Stimulated activated naive CD8-positive, alpha-beta T cell treated with anti-CD3 and anti-CD28 coated beads, Interleukin-15, Interleukin-2, amounts not matched to agents 100 ng/mL and 50 ng/mL, for 24 hours (primary cell): Measurements from ENCODE around the gene CLSTN2.

ENCODE experiments used
- H3K27ac Mint-ChIP-seq: one replicate; pipeline ENCODE4 v1.8.0; 2021; ENCODE audit warnings: mild to moderate bottlenecking, mixed read lengths
- H3K27me3 Mint-ChIP-seq: one replicate; pipeline ENCODE4 v1.8.0; 2021; ENCODE audit warnings: mixed read lengths
- H3K36me3 Mint-ChIP-seq: one replicate; pipeline ENCODE4 v1.8.0; 2021; ENCODE audit warnings: low read depth, mixed read lengths
- H3K4me1 Mint-ChIP-seq: one replicate; pipeline ENCODE4 v1.8.0; 2021; ENCODE audit warnings: low read depth, mixed read lengths
- H3K4me3 Mint-ChIP-seq: one replicate; pipeline ENCODE4 v1.8.0; 2021; ENCODE audit warnings: mild to moderate bottlenecking, mixed read lengths
- H3K9me3 Mint-ChIP-seq: one replicate; pipeline ENCODE4 v1.8.0; 2021; ENCODE audit warnings: mixed read lengths

The CLSTN2 gene

DNA sequence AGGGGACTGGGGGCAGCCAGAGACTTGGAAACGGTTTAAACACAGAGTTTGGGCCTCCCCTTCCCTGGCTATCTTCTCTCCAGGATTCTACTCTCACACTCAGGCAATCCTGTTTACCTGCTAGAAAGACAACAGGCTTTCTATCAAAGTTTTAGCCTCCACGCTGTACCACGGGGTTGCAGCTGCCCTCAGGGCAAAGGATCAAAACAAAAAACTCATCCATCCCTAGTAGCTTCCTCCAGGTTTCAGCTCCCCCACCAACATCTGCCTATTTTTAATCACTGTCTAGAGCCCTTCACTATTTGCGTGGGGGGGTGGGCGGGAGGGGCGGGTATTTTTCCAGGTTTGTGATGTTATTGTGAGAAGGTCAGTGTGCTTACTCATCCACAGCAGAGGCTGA lies 456.1 kb downstream of the CLSTN2 start:
- no peaks in the 10 kb centered on the region for H3K9me3 Mint-ChIP-seq
- H3K27me3 Mint-ChIP-seq = no peaks in the 10 kb centered on the region
- no peak overlapping the region for H3K27ac Mint-ChIP-seq
- H3K4me1 Mint-ChIP-seq = no peaks in the 10 kb centered on the region
- H3K36me3 Mint-ChIP-seq = no peaks in the 10 kb centered on the region
- H3K4me3 Mint-ChIP-seq = no peak overlapping the region

- no peaks in the 10 kb centered on the region for H3K4me1 Mint-ChIP-seq
- H3K4me3 Mint-ChIP-seq = no peak overlapping the region
- no peaks in the 10 kb centered on the region for H3K36me3 Mint-ChIP-seq
- no peaks in the 10 kb centered on the region for H3K9me3 Mint-ChIP-seq
- no peak overlapping the region for H3K27ac Mint-ChIP-seq
- no peaks in the 10 kb centered on the region for H3K27me3 Mint-ChIP-seq
Measured at GRCh38 chr3:140394488-140395133, 459.6 kb downstream of the CLSTN2 start.

GRCh38 chr3:140395134-140396075 lies 460.4 kb downstream of the CLSTN2 start:
- Mint-ChIP-seq H3K9me3 (no peaks in the 10 kb centered on the region), H3K4me1 (no peaks in the 10 kb centered on the region), H3K36me3 (no peaks in the 10 kb centered on the region), H3K27ac (no peak overlapping the region), H3K4me3 (no peak overlapping the region), H3K27me3 (no peaks in the 10 kb centered on the region)

GRCh38 chr3:140396110-140396509 lies 461.1 kb downstream of the CLSTN2 start:
- Mint-ChIP-seq H3K9me3 (no peaks in the 10 kb centered on the region), H3K4me1 (no peaks in the 10 kb centered on the region), H3K36me3 (no peaks in the 10 kb centered on the region), H3K27ac (no peak overlapping the region), H3K4me3 (no peak overlapping the region), H3K27me3 (no peaks in the 10 kb centered on the region)

- Mint-ChIP-seq H3K4me1 (no peaks in the 10 kb centered on the region), H3K27ac (no peak overlapping the region), H3K36me3 (no peaks in the 10 kb centered on the region), H3K4me3 (no peak overlapping the region), H3K9me3 (no peaks in the 10 kb centered on the region), H3K27me3 (no peaks in the 10 kb centered on the region)
Measured at GRCh38 chr3:140397847-140398246, 462.9 kb downstream of the CLSTN2 start.

DNA sequence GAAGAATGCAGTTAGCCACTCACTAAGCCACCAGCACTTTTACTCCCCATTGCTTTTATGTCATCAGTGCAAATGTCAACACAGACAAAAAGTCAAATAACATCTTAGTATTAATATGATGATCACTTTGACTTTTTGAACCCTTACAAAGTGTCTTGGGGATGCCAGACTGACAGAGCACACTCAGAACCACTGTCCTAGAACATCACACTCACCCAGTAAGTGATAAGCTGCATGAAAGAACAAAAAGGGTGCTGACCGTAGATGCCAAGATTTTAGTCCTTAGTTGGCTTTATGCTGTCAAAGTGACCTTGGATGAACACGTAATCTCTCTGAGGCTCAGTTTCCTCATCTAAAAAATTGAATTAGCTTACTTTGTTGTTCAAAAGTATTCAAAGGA lies 463.4 kb downstream of the CLSTN2 start:
- H3K27ac Mint-ChIP-seq = no peak overlapping the region
- H3K4me3 Mint-ChIP-seq = no peak overlapping the region
- H3K4me1 Mint-ChIP-seq = no peaks in the 10 kb centered on the region
- no peaks in the 10 kb centered on the region for H3K36me3 Mint-ChIP-seq
- H3K27me3 Mint-ChIP-seq = no peaks in the 10 kb centered on the region
- H3K9me3 Mint-ChIP-seq = no peaks in the 10 kb centered on the region

GRCh38 chr3:140399871-140400270 lies 464.9 kb downstream of the CLSTN2 start:
- no peaks in the 10 kb centered on the region for H3K36me3 Mint-ChIP-seq
- H3K9me3 Mint-ChIP-seq = no peaks in the 10 kb centered on the region
- no peaks in the 10 kb centered on the region for H3K4me1 Mint-ChIP-seq
- H3K27me3 Mint-ChIP-seq = peaks cover 6% of the 10 kb centered on the region
- no peak overlapping the region for H3K27ac Mint-ChIP-seq
- H3K4me3 Mint-ChIP-seq = no peak overlapping the region

- Mint-ChIP-seq H3K36me3 (no peaks in the 10 kb centered on the region), H3K27me3 (peaks cover 11% of the 10 kb centered on the region), H3K4me1 (no peaks in the 10 kb centered on the region), H3K27ac (no peak overlapping the region), H3K9me3 (no peaks in the 10 kb centered on the region), H3K4me3 (no peak overlapping the region)
Measured at GRCh38 chr3:140403079-140403478, 468.1 kb downstream of the CLSTN2 start.

DNA sequence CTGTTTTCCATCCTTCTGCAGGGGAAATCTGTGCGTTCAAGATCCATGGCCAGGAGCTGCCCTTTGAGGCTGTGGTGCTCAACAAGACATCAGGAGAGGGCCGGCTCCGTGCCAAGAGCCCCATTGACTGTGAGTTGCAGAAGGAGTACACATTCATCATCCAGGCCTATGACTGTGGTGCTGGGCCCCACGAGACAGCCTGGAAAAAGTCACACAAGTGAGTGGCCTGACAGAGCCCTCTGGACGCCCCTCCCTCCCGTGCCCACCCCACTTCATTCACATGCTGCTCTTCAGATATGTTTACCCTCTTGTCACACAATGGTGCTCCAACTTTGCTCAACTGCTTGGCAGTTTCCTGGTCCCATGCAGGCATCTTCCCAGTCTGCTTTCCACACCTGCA lies 468.6 kb downstream of the CLSTN2 start:
- Mint-ChIP-seq H3K27me3 (peaks cover 11% of the 10 kb centered on the region), H3K4me3 (no peak overlapping the region), H3K36me3 (no peaks in the 10 kb centered on the region), H3K4me1 (no peaks in the 10 kb centered on the region), H3K27ac (no peak overlapping the region), H3K9me3 (no peaks in the 10 kb centered on the region)

DNA sequence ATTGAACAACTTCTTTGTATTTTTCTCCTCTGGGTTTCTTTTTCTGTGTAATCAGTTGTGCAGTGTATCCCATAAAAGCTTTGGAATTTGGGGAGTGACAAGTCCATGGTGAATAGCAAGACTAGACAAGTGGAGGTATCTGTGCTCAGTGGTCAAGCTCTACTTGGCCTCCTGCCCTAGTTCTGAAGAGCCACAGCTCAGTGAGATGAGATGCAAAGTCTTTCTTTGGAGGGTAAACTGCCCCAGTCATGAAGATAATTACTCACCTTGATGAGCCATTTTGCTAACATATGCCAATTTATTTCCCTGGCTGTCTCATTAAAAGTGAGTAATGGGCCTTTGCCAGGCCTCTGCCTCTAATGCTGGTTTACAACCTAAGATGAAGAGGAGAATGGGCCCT lies 471.7 kb downstream of the CLSTN2 start:
- H3K27ac Mint-ChIP-seq = no peak overlapping the region
- no peaks in the 10 kb centered on the region for H3K4me1 Mint-ChIP-seq
- H3K36me3 Mint-ChIP-seq = no peaks in the 10 kb centered on the region
- H3K27me3 Mint-ChIP-seq = peaks cover 11% of the 10 kb centered on the region
- peaks cover 5% of the 10 kb centered on the region for H3K9me3 Mint-ChIP-seq
- H3K4me3 Mint-ChIP-seq = no peak overlapping the region

GRCh38 chr3:140408252-140408651 lies 473.3 kb downstream of the CLSTN2 start:
- peaks cover 6% of the 10 kb centered on the region for H3K9me3 Mint-ChIP-seq
- H3K4me1 Mint-ChIP-seq = no peaks in the 10 kb centered on the region
- no peak overlapping the region for H3K27ac Mint-ChIP-seq
- peaks cover 11% of the 10 kb centered on the region for H3K27me3 Mint-ChIP-seq
- no peak overlapping the region for H3K4me3 Mint-ChIP-seq
- no peaks in the 10 kb centered on the region for H3K36me3 Mint-ChIP-seq

DNA sequence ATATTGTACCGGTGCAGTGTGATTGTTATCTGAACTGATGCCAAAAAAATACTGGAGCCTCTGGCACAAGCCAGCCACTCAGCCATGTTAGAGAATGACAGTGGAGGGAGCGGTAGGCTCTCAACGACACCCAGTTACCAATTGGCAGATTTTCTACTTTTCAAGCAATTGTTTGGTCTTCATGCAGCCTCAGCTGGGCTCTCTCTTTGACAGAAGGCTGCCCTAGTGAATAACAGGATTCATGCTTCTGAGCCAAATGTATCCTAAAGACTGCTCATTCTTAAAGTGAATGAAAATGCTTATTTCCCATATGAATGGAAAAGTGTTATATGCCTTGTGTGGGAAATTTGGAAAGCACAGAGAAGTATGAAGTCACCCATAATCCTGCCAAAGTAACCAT lies 481.7 kb downstream of the CLSTN2 start:
- Mint-ChIP-seq H3K9me3 (peaks cover 7% of the 10 kb centered on the region), H3K27me3 (no peaks in the 10 kb centered on the region), H3K27ac (no peak overlapping the region), H3K36me3 (no peaks in the 10 kb centered on the region), H3K4me3 (no peak overlapping the region), H3K4me1 (no peaks in the 10 kb centered on the region)

GRCh38 chr3:140420621-140421357 lies 485.8 kb downstream of the CLSTN2 start:
- Mint-ChIP-seq H3K36me3 (no peaks in the 10 kb centered on the region), H3K4me1 (no peaks in the 10 kb centered on the region), H3K27ac (no peak overlapping the region), H3K9me3 (peaks cover 2% of the 10 kb centered on the region), H3K27me3 (peaks cover 3% of the 10 kb centered on the region), H3K4me3 (no peak overlapping the region)

DNA sequence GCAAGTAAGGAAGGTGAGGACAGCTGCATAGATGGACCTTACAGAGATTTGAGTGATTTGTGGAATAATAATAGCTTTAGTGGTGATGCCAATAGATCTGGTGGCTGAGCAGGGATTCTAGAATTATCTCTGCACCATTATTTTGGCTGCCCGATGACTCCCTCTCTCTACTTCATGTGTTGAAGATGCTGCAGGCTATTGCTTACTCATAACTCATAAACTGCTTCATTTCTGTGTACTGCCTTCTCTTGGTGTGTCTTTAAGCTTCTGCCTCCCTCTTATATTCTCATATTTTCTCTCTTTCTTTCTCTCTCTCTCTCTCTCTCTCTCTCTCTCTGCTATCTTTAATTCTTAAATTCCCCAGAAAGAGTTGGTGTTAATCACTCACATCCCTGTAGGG lies 486.9 kb downstream of the CLSTN2 start:
- H3K4me1 Mint-ChIP-seq = no peaks in the 10 kb centered on the region
- H3K27ac Mint-ChIP-seq = no peak overlapping the region
- H3K27me3 Mint-ChIP-seq = peaks cover 3% of the 10 kb centered on the region
- H3K36me3 Mint-ChIP-seq = no peaks in the 10 kb centered on the region
- H3K9me3 Mint-ChIP-seq = no peaks in the 10 kb centered on the region
- no peak overlapping the region for H3K4me3 Mint-ChIP-seq

GRCh38 chr3:140423146-140423545 lies 488.2 kb downstream of the CLSTN2 start:
- Mint-ChIP-seq H3K9me3 (no peaks in the 10 kb centered on the region), H3K4me1 (no peaks in the 10 kb centered on the region), H3K36me3 (no peaks in the 10 kb centered on the region), H3K27me3 (peaks cover 3% of the 10 kb centered on the region), H3K4me3 (no peak overlapping the region), H3K27ac (no peak overlapping the region)
